Posterior vena cava (tissue), 2 donors: ENCODE results near the gene PGS1. TPM values are rescaled to one million over a fixed set of nuclear protein-coding genes. Genes with fewer than 3 reads are reported as not detected.

Experiments used
- DNase-seq: peaks from one replicate; pipeline ENCODE4 v3.0.0-alpha.2; 2020; ENCODE audit warnings: low spot score
- intact Hi-C, 2 donors: fragments of 100-400 bp; cut with DNase I; formaldehyde crosslinking; loops; one replicate each; pipeline versions ENCODE4 v1.14.1 to v1.14.2; 2022 to 2023
- total RNA-seq, 2 donors: library from RNA; stranded (reverse); fragmentation: NEBNext Ultra II Directional; extraction: Animal tissue kit (Norgen Biotek cat#: 25700); gene quantifications; one replicate each; pipeline ENCODE4 v1.2.1, GENCODE V29; 2021
- donor health status: DM: yes; HTN: yes; CAD: no.
- donor health status: DM: yes; HTN: yes; CAD: no.

PGS1 gene
- total RNA-seq, 2 donors from 2014 or later, result 33.6 to 33.7 TPM

- DNase-seq, result no peak
- intact Hi-C loops, result no loop called here
These were observed 608 bp upstream of the PGS1 start for GRCh38 chr17:78377858-78378224.

- no peak for DNase-seq
- intact Hi-C loops, result no loop called here
These were observed 662 bp downstream of the PGS1 start for GRCh38 chr17:78379131-78379491.

- no peak for DNase-seq
- intact Hi-C loops, result no loop called here
These were observed 1.9 kb downstream of the PGS1 start for GRCh38 chr17:78380370-78380769.

GRCh38 chr17:78381601-78382232 is 3.3 kb downstream of the PGS1 start:
- intact Hi-C loops, result no loop called here
- DNase-seq, result no peak

- intact Hi-C loops, result no loop called here
- peak; percentile 98 for DNase-seq
These were observed 5.4 kb downstream of the PGS1 start for GRCh38 chr17:78383725-78384471.

- no peak for DNase-seq
- intact Hi-C loops, result no loop called here
These were observed 6.2 kb downstream of the PGS1 start for GRCh38 chr17:78384479-78385175.

- DNase-seq, result no peak
- intact Hi-C loops, result no loop called here
These were observed 9.8 kb downstream of the PGS1 start for GRCh38 chr17:78387977-78388941.

- intact Hi-C loops, result no loop called here
- no peak for DNase-seq
These were observed 12.0 kb downstream of the PGS1 start for GRCh38 chr17:78390241-78391050.

- intact Hi-C loops, result no loop called here
- no peak for DNase-seq
These were observed 12.6 kb downstream of the PGS1 start for GRCh38 chr17:78391051-78391431.

GRCh38 chr17:78391843-78392242 is 13.4 kb downstream of the PGS1 start:
- intact Hi-C loops, result no loop called here
- DNase-seq, result no peak

GRCh38 chr17:78392295-78392694 is 13.8 kb downstream of the PGS1 start:
- intact Hi-C loops, result no loop called here
- no peak for DNase-seq

- no peak for DNase-seq
- intact Hi-C loops, result no loop called here
These were observed 15.1 kb downstream of the PGS1 start for GRCh38 chr17:78393575-78393974.

GRCh38 chr17:78394209-78394608 is 15.8 kb downstream of the PGS1 start:
- DNase-seq, result no peak
- intact Hi-C loops, result no loop called here

GRCh38 chr17:78395155-78395554 is 16.7 kb downstream of the PGS1 start:
- intact Hi-C loops, result no loop called here
- DNase-seq, result no peak

GRCh38 chr17:78396441-78397337 is 18.2 kb downstream of the PGS1 start:
- no peak for DNase-seq
- intact Hi-C loops, result no loop called here

GRCh38 chr17:78397681-78398101 is 19.2 kb downstream of the PGS1 start:
- DNase-seq, result no peak
- intact Hi-C loops, result no loop called here

GRCh38 chr17:78398390-78398789 is 19.9 kb downstream of the PGS1 start:
- DNase-seq, result no peak
- intact Hi-C loops, result no loop called here
